ENCODE results near the gene DNAJB4.

DNAJB4 gene

GRCh38 chr1:78004719-78005447, at the start of gene DNAJB4:
TSS of gene DNAJB4 (plus strand) at chr1:78004939. CDS start at chr1:78005111, 172 bp downstream.
- CTCF ChIA-PET, result interaction anchor here (0.7 to 1.9 kb wide), 8 partner anchors 9 to 668 kb away, joined by 3 to 11 read pairs (median 5); partner anchors contain the start of gene FUBP1

GRCh38 chr1:77955709-77956108, 49.0 kb upstream of the DNAJB4 start:
- DNase-seq, result no peak
- peaks cover 63% of the 10 kb centered on the region for H3K36me3 Mint-ChIP-seq
- H3K4me3 Mint-ChIP-seq, result no peak overlapping the region
- H3K9me3 Mint-ChIP-seq, result no peaks in the 10 kb centered on the region
- no peak overlapping the region for H3K27ac Mint-ChIP-seq
- peaks cover 7% of the 10 kb centered on the region for H3K4me1 Mint-ChIP-seq
- no peaks in the 10 kb centered on the region for H3K27me3 Mint-ChIP-seq
- CTCF ChIA-PET, result interaction anchor here (1.2 kb wide), 1 partner anchor 11 kb away, joined by 3 read pairs; no protein-coding TSS in a partner anchor

More at GRCh38 chr1:78004719-78005447, at the start of gene DNAJB4:
- Mint-ChIP-seq H3K27ac (peak within 1 kb of the TSS; percentile 98), H3K9me3 (no peaks in the 10 kb centered on the region), H3K27me3 (no peaks in the 10 kb centered on the region), H3K4me1 (peaks cover 40% of the 10 kb centered on the region), H3K36me3 (peaks cover 1% of the 10 kb centered on the region), H3K4me3 (peak within 1 kb of the TSS; percentile 90)
- peak; percentile 77 for DNase-seq

GRCh38 chr1:77956464-77956863, 48.3 kb upstream of the DNAJB4 start:
- no peaks in the 10 kb centered on the region for H3K27me3 Mint-ChIP-seq
- peaks cover 64% of the 10 kb centered on the region for H3K36me3 Mint-ChIP-seq
- H3K4me1 Mint-ChIP-seq, result peaks cover 4% of the 10 kb centered on the region
- DNase-seq, result no peak
- H3K27ac Mint-ChIP-seq, result no peak overlapping the region
- CTCF ChIA-PET, result interaction anchor here (0.9 to 1.2 kb wide), 2 partner anchors 12 to 21 kb away, joined by 3 read pairs; no protein-coding TSS in a partner anchor
- H3K4me3 Mint-ChIP-seq, result no peak overlapping the region
- H3K9me3 Mint-ChIP-seq, result no peaks in the 10 kb centered on the region

- Mint-ChIP-seq H3K4me1 (no peaks in the 10 kb centered on the region), H3K9me3 (no peaks in the 10 kb centered on the region), H3K4me3 (no peak overlapping the region), H3K36me3 (peaks cover 67% of the 10 kb centered on the region), H3K27me3 (no peaks in the 10 kb centered on the region), H3K27ac (no peak overlapping the region)
- DNase-seq, result no peak
- CTCF ChIA-PET, result no interaction called here
These were observed 46.3 kb upstream of the DNAJB4 start for GRCh38 chr1:77958391-77958790.

GRCh38 chr1:77958850-77959249, 45.9 kb upstream of the DNAJB4 start:
- Mint-ChIP-seq H3K4me3 (no peak overlapping the region), H3K4me1 (no peaks in the 10 kb centered on the region), H3K27ac (peak overlapping the region; percentile 12), H3K27me3 (no peaks in the 10 kb centered on the region), H3K36me3 (peaks cover 68% of the 10 kb centered on the region), H3K9me3 (no peaks in the 10 kb centered on the region)
- DNase-seq, result no peak
- CTCF ChIA-PET, result no interaction called here

GRCh38 chr1:77961392-77961791, 43.3 kb upstream of the DNAJB4 start:
- Mint-ChIP-seq H3K27me3 (no peaks in the 10 kb centered on the region), H3K4me3 (no peak overlapping the region), H3K9me3 (no peaks in the 10 kb centered on the region), H3K36me3 (peaks cover 72% of the 10 kb centered on the region), H3K4me1 (peaks cover 5% of the 10 kb centered on the region), H3K27ac (no peak overlapping the region)
- no peak for DNase-seq
- CTCF ChIA-PET, result no interaction called here

- H3K4me1 Mint-ChIP-seq, result peaks cover 28% of the 10 kb centered on the region
- peak overlapping the region; percentile 58 for H3K27ac Mint-ChIP-seq
- DNase-seq, result no peak
- CTCF ChIA-PET, result no interaction called here
- no peaks in the 10 kb centered on the region for H3K27me3 Mint-ChIP-seq
- no peak overlapping the region for H3K4me3 Mint-ChIP-seq
- peaks cover 59% of the 10 kb centered on the region for H3K36me3 Mint-ChIP-seq
- no peaks in the 10 kb centered on the region for H3K9me3 Mint-ChIP-seq
These were observed 38.4 kb upstream of the DNAJB4 start for GRCh38 chr1:77966291-77966690.

GRCh38 chr1:77970192-77970591, 34.5 kb upstream of the DNAJB4 start:
- CTCF ChIA-PET, result no interaction called here

GRCh38 chr1:77972080-77972479, 32.7 kb upstream of the DNAJB4 start:
- Mint-ChIP-seq H3K27ac (no peak overlapping the region), H3K4me1 (peaks cover 57% of the 10 kb centered on the region)

More at GRCh38 chr1:77970192-77970591, 34.5 kb upstream of the DNAJB4 start:
- peaks cover 50% of the 10 kb centered on the region for H3K4me1 Mint-ChIP-seq
- H3K27ac Mint-ChIP-seq, result no peak overlapping the region
- H3K27me3 Mint-ChIP-seq, result no peaks in the 10 kb centered on the region
- peaks cover 43% of the 10 kb centered on the region for H3K36me3 Mint-ChIP-seq
- no peaks in the 10 kb centered on the region for H3K9me3 Mint-ChIP-seq
- no peak for DNase-seq
- no peak overlapping the region for H3K4me3 Mint-ChIP-seq

GRCh38 chr1:77975386-77975785, 29.4 kb upstream of the DNAJB4 start:
- Mint-ChIP-seq H3K27me3 (no peaks in the 10 kb centered on the region), H3K27ac (peak overlapping the region; percentile 37), H3K36me3 (peaks cover 32% of the 10 kb centered on the region), H3K4me1 (peaks cover 48% of the 10 kb centered on the region), H3K9me3 (no peaks in the 10 kb centered on the region), H3K4me3 (peak overlapping the region; percentile 72)
- DNase-seq, result no peak
- CTCF ChIA-PET, result no interaction called here

More at GRCh38 chr1:77972080-77972479, 32.7 kb upstream of the DNAJB4 start:
- H3K9me3 Mint-ChIP-seq, result no peaks in the 10 kb centered on the region
- H3K27me3 Mint-ChIP-seq, result no peaks in the 10 kb centered on the region
- peaks cover 47% of the 10 kb centered on the region for H3K36me3 Mint-ChIP-seq
- no peak overlapping the region for H3K4me3 Mint-ChIP-seq
- CTCF ChIA-PET, result no interaction called here
- DNase-seq, result no peak

GRCh38 chr1:77975907-77976306, 28.8 kb upstream of the DNAJB4 start:
- Mint-ChIP-seq H3K4me3 (peak overlapping the region; percentile 72), H3K27ac (peak overlapping the region; percentile 37), H3K9me3 (no peaks in the 10 kb centered on the region), H3K36me3 (peaks cover 34% of the 10 kb centered on the region), H3K27me3 (no peaks in the 10 kb centered on the region), H3K4me1 (peaks cover 52% of the 10 kb centered on the region)
- DNase-seq, result no peak
- CTCF ChIA-PET, result interaction anchor here (1.0 kb wide), 1 partner anchor 28 kb away, joined by 7 read pairs; no protein-coding TSS in a partner anchor

GRCh38 chr1:77976433-77977076, 28.2 kb upstream of the DNAJB4 start:
- no peak overlapping the region for H3K4me3 Mint-ChIP-seq
- no peaks in the 10 kb centered on the region for H3K9me3 Mint-ChIP-seq
- no peaks in the 10 kb centered on the region for H3K27me3 Mint-ChIP-seq
- DNase-seq, result no peak
- peaks cover 30% of the 10 kb centered on the region for H3K36me3 Mint-ChIP-seq
- peaks cover 51% of the 10 kb centered on the region for H3K4me1 Mint-ChIP-seq
- no peak overlapping the region for H3K27ac Mint-ChIP-seq
- CTCF ChIA-PET, result interaction anchor here (0.6 to 1.0 kb wide), 2 partner anchors 24 to 28 kb away, joined by 3 to 7 read pairs; no protein-coding TSS in a partner anchor

GRCh38 chr1:77977989-77978292, 26.8 kb upstream of the DNAJB4 start:
- CTCF ChIA-PET, result interaction anchor here (1.0 to 1.6 kb wide), 3 partner anchors 13 to 27 kb away, joined by 3 to 10 read pairs (median 3); partner anchors contain the start of gene DNAJB4
- Mint-ChIP-seq H3K4me3 (no peak overlapping the region), H3K9me3 (no peaks in the 10 kb centered on the region), H3K27me3 (no peaks in the 10 kb centered on the region), H3K27ac (no peak overlapping the region), H3K4me1 (peaks cover 46% of the 10 kb centered on the region), H3K36me3 (peaks cover 27% of the 10 kb centered on the region)
- DNase-seq, result no peak

GRCh38 chr1:77978293-77978968, 26.3 kb upstream of the DNAJB4 start:
- H3K27ac Mint-ChIP-seq, result no peak overlapping the region
- H3K4me3 Mint-ChIP-seq, result no peak overlapping the region
- no peaks in the 10 kb centered on the region for H3K9me3 Mint-ChIP-seq
- peak; percentile 87 for DNase-seq
- peaks cover 27% of the 10 kb centered on the region for H3K36me3 Mint-ChIP-seq
- no peaks in the 10 kb centered on the region for H3K27me3 Mint-ChIP-seq
- CTCF ChIA-PET, result interaction anchor here (1.0 to 1.6 kb wide), 3 partner anchors 14 to 26 kb away, joined by 3 to 10 read pairs (median 3); partner anchors contain the start of gene DNAJB4
- peaks cover 46% of the 10 kb centered on the region for H3K4me1 Mint-ChIP-seq
